ENCODE data around the gene CEBPA.

Gene CEBPA

GRCh38 chr19:33288666-33289065, 13.7 kb downstream of the CEBPA start:
- TF ChIP-seq ZFX (IDR thresholded peaks at IDR 0.05): no peak
- TF ChIP-seq CTCF (conservative IDR thresholded peaks at IDR 0.05): no peak
- no peak overlapping the region for H3K27ac ChIP-seq

GRCh38 chr19:33287927-33288326, 14.4 kb downstream of the CEBPA start:
- H3K27ac ChIP-seq: no peak overlapping the region
- no peak for TF ChIP-seq ZFX (IDR thresholded peaks at IDR 0.05)
- no peak for TF ChIP-seq CTCF (conservative IDR thresholded peaks at IDR 0.05)

GRCh38 chr19:33287438-33287837, 14.9 kb downstream of the CEBPA start:
- TF ChIP-seq ZFX (IDR thresholded peaks at IDR 0.05): no peak
- no peak for TF ChIP-seq CTCF (conservative IDR thresholded peaks at IDR 0.05)
- H3K27ac ChIP-seq: no peak overlapping the region

- no peak overlapping the region; the same call in 1 of the 2 replicates for H3K27ac ChIP-seq
- TF ChIP-seq ZFX (IDR thresholded peaks at IDR 0.05) (no peak), CTCF (conservative IDR thresholded peaks at IDR 0.05) (no peak)
Measured at GRCh38 chr19:33286899-33287298, 15.4 kb downstream of the CEBPA start.

- TF ChIP-seq CTCF (conservative IDR thresholded peaks at IDR 0.05) (no peak), ZFX (IDR thresholded peaks at IDR 0.05) (no peak)
- H3K27ac ChIP-seq: no peak overlapping the region; the same call in 1 of the 2 replicates
Measured at GRCh38 chr19:33285441-33285927, 16.9 kb downstream of the CEBPA start.

- no peak overlapping the region for H3K27ac ChIP-seq
Measured at GRCh38 chr19:33284756-33285155, 17.6 kb downstream of the CEBPA start.

GRCh38 chr19:33284146-33284643, 18.1 kb downstream of the CEBPA start:
- TF ChIP-seq ZFX (IDR thresholded peaks at IDR 0.05) (no peak), CTCF (conservative IDR thresholded peaks at IDR 0.05) (no peak)
- H3K27ac ChIP-seq: no peak overlapping the region

More at GRCh38 chr19:33284756-33285155, 17.6 kb downstream of the CEBPA start:
- TF ChIP-seq ZFX (IDR thresholded peaks at IDR 0.05) (no peak), CTCF (conservative IDR thresholded peaks at IDR 0.05) (no peak)

Measured in C4-2B (cell line).